HepG2 (cell line): ENCODE results near the gene KRTAP1-1. TPM values are rescaled to one million over a fixed set of nuclear protein-coding genes. Genes with fewer than 3 reads are reported as not detected.

Source experiments
- AHR ChIP-seq: IDR thresholded peaks from 2 replicates; pipeline ENCODE4 v1.6.1; 2018; ENCODE audit warnings: missing genetic modification reagents, missing compliant biosample characterization
- AKNA ChIP-seq: sonication (generic); formaldehyde crosslinking; IDR thresholded peaks from 2 replicates; pipeline ENCODE4 v1.4.0; 2020; ENCODE audit warnings: missing genetic modification reagents, borderline replicate concordance
- ATF3 ChIP-seq: sonication (generic); formaldehyde crosslinking; IDR thresholded peaks from 2 replicates; pipeline ENCODE4 v1.4.0; 2020; ENCODE audit warnings: missing genetic modification reagents
- DR1 ChIP-seq: sonication (generic); formaldehyde crosslinking; IDR thresholded peaks from 2 replicates; pipeline ENCODE4 v1.8.0; 2021; ENCODE audit warnings: mild to moderate bottlenecking, missing genetic modification reagents, inconsistent platforms
- HMGA1 ChIP-seq: sonication (generic); formaldehyde crosslinking; conservative IDR thresholded peaks from 2 replicates; pipeline ENCODE4 v1.4.0; 2020; ENCODE audit warnings: missing genetic modification reagents
- HNRNPK ChIP-seq: fragments of 200-400 bp; formaldehyde crosslinking; IDR thresholded peaks from 2 replicates; pipeline ENCODE4 v1.6.1; 2018; ENCODE audit warnings: low read length, low read depth, moderate library complexity, mild to moderate bottlenecking; ENCODE audit not compliant: poor library complexity, severe bottlenecking
- HOXA3 ChIP-seq: sonication (generic); formaldehyde crosslinking; IDR thresholded peaks from 2 replicates; pipeline ENCODE4 v1.5.0; 2020; ENCODE audit warnings: missing genetic modification reagents
- MIER2 ChIP-seq: IDR thresholded peaks from 2 replicates; pipeline ENCODE4 v1.6.1; 2016; ENCODE audit warnings: missing biosample characterization, missing genetic modification reagents
- MLX ChIP-seq: IDR thresholded peaks from 2 replicates; pipeline ENCODE4 v1.6.1; 2016
- NR3C1 ChIP-seq: sonication (generic); formaldehyde crosslinking; IDR thresholded peaks from 2 replicates; pipeline ENCODE4 v1.4.0; 2020; ENCODE audit warnings: missing genetic modification reagents
- PAXIP1 ChIP-seq: sonication (generic); formaldehyde crosslinking; conservative IDR thresholded peaks from 2 replicates; pipeline ENCODE4 v1.4.0; 2020; ENCODE audit warnings: mild to moderate bottlenecking, missing genetic modification reagents, moderate library complexity
- POLR2A ChIP-seq, 2 experiments: IDR thresholded peaks; 2 replicates each; pipeline ENCODE4 v1.6.1; 2011; ENCODE audit warnings: low read depth in 2 of 2, low read length in 2 of 2, mild to moderate bottlenecking in 1 of 2, moderate library complexity in 1 of 2; ENCODE audit not compliant: insufficient read depth in 1 of 2
- RNF219 ChIP-seq: sonication (generic); formaldehyde crosslinking; IDR thresholded peaks from 2 replicates; pipeline ENCODE4 v1.5.0; 2020; ENCODE audit warnings: mild to moderate bottlenecking, missing genetic modification reagents
- THAP7 ChIP-seq: sonication (generic); formaldehyde crosslinking; IDR thresholded peaks from 2 replicates; pipeline ENCODE4 v1.8.1; 2023; ENCODE audit warnings: mild to moderate bottlenecking, missing genetic modification reagents
- YY1 ChIP-seq: IDR thresholded peaks from 2 replicates; pipeline ENCODE4 v1.6.1; 2011; ENCODE audit warnings: low read length, low read depth, moderate library complexity, mild to moderate bottlenecking; ENCODE audit not compliant: insufficient read depth, insufficient replicate concordance
- ZKSCAN1 ChIP-seq: fragments of 150-350 bp; IDR thresholded peaks from 2 replicates; pipeline ENCODE4 v1.6.1; 2014; ENCODE audit warnings: low read length
- ZNF264 ChIP-seq: sonication (generic); formaldehyde crosslinking; IDR thresholded peaks from 2 replicates; pipeline ENCODE4 v1.4.0; 2020; ENCODE audit warnings: missing genetic modification reagents
- ZNF878 ChIP-seq: sonication (generic); formaldehyde crosslinking; IDR thresholded peaks from 2 replicates; pipeline ENCODE4 v1.8.1; 2023; ENCODE audit warnings: mild to moderate bottlenecking, missing genetic modification reagents, moderate library complexity
- polyA plus RNA-seq, 8 experiments: library from polyadenylated mRNA; depleted of rRNA in 3 of 8; stranded (reverse) in 7 of 8; unstranded in 1 of 8; fragments of >200 nt; fragmentation: Illumina TruSeq in 4 of 8; extraction: Trizol in 4 of 8; gene quantifications; 2 replicates each; pipeline versions ENCODE4 v1.2.1 to v1.2.3, GENCODE V29; 2011 to 2016; ENCODE audit warnings: low read depth in 4 of 8, missing spikeins in 1 of 8, mixed read lengths in 1 of 8; ENCODE audit not compliant: insufficient read depth in 1 of 8
- total RNA-seq, 5 experiments: library from RNA; depleted of rRNA; stranded (reverse); fragments of >200 nt; fragmentation: Illumina TruSeq; extraction: Trizol; gene quantifications; 2 replicates each; pipeline ENCODE4 v1.2.3, GENCODE V29; 2016; ENCODE audit warnings: low read depth in 1 of 5

Gene KRTAP1-1
- total and polyA plus RNA-seq, 2 of the 13 experiments (the other 11 are each of a cell fraction or from before 2014, with no cell fraction given): not detected

GRCh38 chr17:41009301-41009760 lies 31.9 kb downstream of the KRTAP1-1 start (continued):
- TF ChIP-seq HOXA3 (CRISPR knock-in tag): 0 out of 2 replicates have a peak, but pooled peaks have one; percentile 20
- no peak; the same call in 1 of the 2 replicates for TF ChIP-seq MLX (CRISPR knock-in tag)
- no peak for TF ChIP-seq AHR (CRISPR knock-in tag)
- TF ChIP-seq POLR2A (IDR thresholded peaks at IDR 0.05; ENCODE audit: insufficient read depth in 1 of 2, low read depth in 2 of 2, low read length in 2 of 2): no peak
- TF ChIP-seq NR3C1 (CRISPR knock-in tag): no peak
- no peak for TF ChIP-seq ZKSCAN1
- 0 out of 2 replicates have a peak, but pooled peaks have one; percentile 25 for TF ChIP-seq ATF3 (CRISPR knock-in tag)
- TF ChIP-seq ZNF878 (CRISPR knock-in tag): no peak; the same call in 1 of the 2 replicates
- peak; percentile 58; the same call in 1 of the 2 replicates for TF ChIP-seq ZNF264 (CRISPR knock-in tag)
- TF ChIP-seq AKNA (CRISPR knock-in tag): no peak
- no peak for TF ChIP-seq HNRNPK
- TF ChIP-seq THAP7 (CRISPR knock-in tag): no peak
- no peak for TF ChIP-seq DR1 (CRISPR knock-in tag)
- no peak for TF ChIP-seq RNF219 (CRISPR knock-in tag)
- no peak for TF ChIP-seq YY1
- 0 out of 2 replicates have a peak, but pooled peaks have one; percentile 42 for TF ChIP-seq MIER2
- TF ChIP-seq PAXIP1: peak; percentile 89
- no peak for TF ChIP-seq HMGA1 (CRISPR knock-in tag)
